ENCODE measurements around the gene UBE2E2.

DNA sequence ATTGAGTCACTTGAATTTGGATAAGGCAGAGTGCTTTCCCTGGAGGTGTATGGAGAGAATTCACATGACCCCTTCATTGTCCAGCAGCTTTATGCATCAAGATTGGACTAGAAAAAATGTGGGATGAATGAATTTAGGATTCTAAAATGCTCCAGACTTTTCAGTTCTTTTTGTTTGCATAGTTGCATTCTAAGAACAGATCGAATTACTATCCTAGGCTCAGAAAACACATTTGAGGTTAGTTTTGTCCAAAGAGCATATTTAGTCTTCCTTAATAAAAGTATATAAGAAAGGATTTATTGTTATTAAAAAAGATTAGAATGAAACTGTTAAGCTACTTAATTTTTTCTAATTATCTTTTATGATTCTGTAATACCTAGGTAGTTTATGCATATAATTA is 127.4 kb downstream of the UBE2E2 start:
- TF ChIP-seq, protein P1, sequence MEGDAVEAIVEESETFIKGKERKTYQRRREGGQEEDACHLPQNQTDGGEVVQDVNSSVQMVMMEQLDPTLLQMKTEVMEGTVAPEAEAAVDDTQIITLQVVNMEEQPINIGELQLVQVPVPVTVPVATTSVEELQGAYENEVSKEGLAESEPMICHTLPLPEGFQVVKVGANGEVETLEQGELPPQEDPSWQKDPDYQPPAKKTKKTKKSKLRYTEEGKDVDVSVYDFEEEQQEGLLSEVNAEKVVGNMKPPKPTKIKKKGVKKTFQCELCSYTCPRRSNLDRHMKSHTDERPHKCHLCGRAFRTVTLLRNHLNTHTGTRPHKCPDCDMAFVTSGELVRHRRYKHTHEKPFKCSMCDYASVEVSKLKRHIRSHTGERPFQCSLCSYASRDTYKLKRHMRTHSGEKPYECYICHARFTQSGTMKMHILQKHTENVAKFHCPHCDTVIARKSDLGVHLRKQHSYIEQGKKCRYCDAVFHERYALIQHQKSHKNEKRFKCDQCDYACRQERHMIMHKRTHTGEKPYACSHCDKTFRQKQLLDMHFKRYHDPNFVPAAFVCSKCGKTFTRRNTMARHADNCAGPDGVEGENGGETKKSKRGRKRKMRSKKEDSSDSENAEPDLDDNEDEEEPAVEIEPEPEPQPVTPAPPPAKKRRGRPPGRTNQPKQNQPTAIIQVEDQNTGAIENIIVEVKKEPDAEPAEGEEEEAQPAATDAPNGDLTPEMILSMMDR (IDR thresholded peaks at IDR 0.05; ENCODE audit: low read depth, low read length, poor library complexity, severe bottlenecking) = no peak
- TF ChIP-seq EZH2phosphoT487 (IDR thresholded peaks at IDR 0.05; ENCODE audit: borderline replicate concordance, low read length) = no peak
